GM23338 (cell line): ENCODE measurements around the gene LINGO1.

Experiments
- CREB1 ChIP-seq: fragments of 250-450 bp; sonication (Bioruptor Pico); IDR thresholded peaks from 2 replicates; pipeline ENCODE4 v1.5.0; 2020; ENCODE audit warnings: low read depth, mild to moderate bottlenecking, moderate library complexity
- EZH2 ChIP-seq: fragments of 200-600 bp; sonication (generic); IDR thresholded peaks from one replicate; pipeline ENCODE4 v1.8.0; 2017; ENCODE audit warnings: antibody characterized with exemption, mild to moderate bottlenecking, low read depth; ENCODE audit not compliant: unreplicated experiment
- EZH2phosphoT487 ChIP-seq: fragments of 200-600 bp; sonication (generic); IDR thresholded peaks from one replicate; pipeline ENCODE4 v1.8.1; 2018; ENCODE audit warnings: antibody characterized with exemption; ENCODE audit not compliant: unreplicated experiment
- JUNB ChIP-seq: IDR thresholded peaks from one replicate; pipeline ENCODE4 v1.6.1; 2016; ENCODE audit warnings: antibody characterized with exemption; ENCODE audit not compliant: unreplicated experiment
- NANOG ChIP-seq: IDR thresholded peaks from 2 replicates; pipeline ENCODE4 v1.6.1; 2016; ENCODE audit warnings: antibody characterized with exemption, borderline replicate concordance
- POLR2AphosphoS5 ChIP-seq: IDR thresholded peaks from 2 replicates; pipeline ENCODE4 v1.6.1; 2016; ENCODE audit warnings: antibody characterized with exemption, low read depth
- STAT1 ChIP-seq: IDR thresholded peaks from one replicate; pipeline ENCODE4 v1.6.1; 2016; ENCODE audit warnings: antibody characterized with exemption; ENCODE audit not compliant: unreplicated experiment
- ZNF114 ChIP-seq: fragments of 250-450 bp; sonication (Bioruptor Pico); IDR thresholded peaks from 2 replicates; pipeline ENCODE4 v1.5.0; 2020; ENCODE audit warnings: mild to moderate bottlenecking, moderate library complexity
- ZNF331 ChIP-seq: fragments of 250-450 bp; sonication (Bioruptor Pico); IDR thresholded peaks from 2 replicates; pipeline ENCODE4 v1.5.0; 2020; ENCODE audit warnings: low read depth, mild to moderate bottlenecking, moderate library complexity
- TF ChIP-seq, protein P1 (sequence below), 2 experiments: fragments of 200-600 bp in 1 of 2; sonication (generic) in 1 of 2; conservative IDR thresholded peaks; 2 replicates each; pipeline versions ENCODE4 v1.5.1 to v1.6.1; 2016 to 2017; ENCODE audit warnings: antibody characterized with exemption in 2 of 2, low read depth in 2 of 2, mild to moderate bottlenecking in 2 of 2, moderate library complexity in 1 of 2
- TF ChIP-seq, protein P2 (sequence below): IDR thresholded peaks from 2 replicates; pipeline ENCODE4 v1.6.1; 2016; ENCODE audit warnings: antibody characterized with exemption
- TF ChIP-seq, protein P3 (sequence below): IDR thresholded peaks from one replicate; pipeline ENCODE4 v1.6.1; 2018; ENCODE audit warnings: antibody characterized with exemption; ENCODE audit not compliant: unreplicated experiment

DNA sequence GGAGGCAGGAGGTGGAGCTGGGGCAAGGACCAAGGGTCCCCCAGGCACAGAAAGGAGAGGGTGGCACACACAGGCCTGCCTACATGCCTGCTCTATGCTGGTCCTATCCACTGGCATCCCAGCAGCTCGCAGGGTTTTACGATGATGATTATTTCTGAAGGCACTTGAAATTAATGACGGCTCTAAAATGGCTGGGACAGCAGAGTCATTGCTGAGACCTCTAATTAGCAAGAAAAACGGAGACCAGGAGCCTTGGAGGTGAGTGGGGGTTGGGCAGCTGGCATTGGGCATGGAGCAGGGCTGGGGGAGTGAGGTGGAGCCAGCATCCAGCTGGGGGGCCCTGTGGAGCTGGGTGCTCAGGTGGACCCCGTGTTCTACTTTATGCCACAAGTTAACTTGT is 3.5 kb upstream of the LINGO1 start:
- TF ChIP-seq, protein P1, sequence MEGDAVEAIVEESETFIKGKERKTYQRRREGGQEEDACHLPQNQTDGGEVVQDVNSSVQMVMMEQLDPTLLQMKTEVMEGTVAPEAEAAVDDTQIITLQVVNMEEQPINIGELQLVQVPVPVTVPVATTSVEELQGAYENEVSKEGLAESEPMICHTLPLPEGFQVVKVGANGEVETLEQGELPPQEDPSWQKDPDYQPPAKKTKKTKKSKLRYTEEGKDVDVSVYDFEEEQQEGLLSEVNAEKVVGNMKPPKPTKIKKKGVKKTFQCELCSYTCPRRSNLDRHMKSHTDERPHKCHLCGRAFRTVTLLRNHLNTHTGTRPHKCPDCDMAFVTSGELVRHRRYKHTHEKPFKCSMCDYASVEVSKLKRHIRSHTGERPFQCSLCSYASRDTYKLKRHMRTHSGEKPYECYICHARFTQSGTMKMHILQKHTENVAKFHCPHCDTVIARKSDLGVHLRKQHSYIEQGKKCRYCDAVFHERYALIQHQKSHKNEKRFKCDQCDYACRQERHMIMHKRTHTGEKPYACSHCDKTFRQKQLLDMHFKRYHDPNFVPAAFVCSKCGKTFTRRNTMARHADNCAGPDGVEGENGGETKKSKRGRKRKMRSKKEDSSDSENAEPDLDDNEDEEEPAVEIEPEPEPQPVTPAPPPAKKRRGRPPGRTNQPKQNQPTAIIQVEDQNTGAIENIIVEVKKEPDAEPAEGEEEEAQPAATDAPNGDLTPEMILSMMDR (conservative IDR thresholded peaks at IDR 0.05; ENCODE audit: low read depth in 2 of 2): no peak
- TF ChIP-seq, protein P2, sequence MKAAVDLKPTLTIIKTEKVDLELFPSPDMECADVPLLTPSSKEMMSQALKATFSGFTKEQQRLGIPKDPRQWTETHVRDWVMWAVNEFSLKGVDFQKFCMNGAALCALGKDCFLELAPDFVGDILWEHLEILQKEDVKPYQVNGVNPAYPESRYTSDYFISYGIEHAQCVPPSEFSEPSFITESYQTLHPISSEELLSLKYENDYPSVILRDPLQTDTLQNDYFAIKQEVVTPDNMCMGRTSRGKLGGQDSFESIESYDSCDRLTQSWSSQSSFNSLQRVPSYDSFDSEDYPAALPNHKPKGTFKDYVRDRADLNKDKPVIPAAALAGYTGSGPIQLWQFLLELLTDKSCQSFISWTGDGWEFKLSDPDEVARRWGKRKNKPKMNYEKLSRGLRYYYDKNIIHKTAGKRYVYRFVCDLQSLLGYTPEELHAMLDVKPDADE: no peak
- TF ChIP-seq POLR2AphosphoS5 (no peak), EZH2 (no peak), NANOG (no peak), ZNF331 (CRISPR knock-in tag) (no peak), JUNB (no peak), EZH2phosphoT487 (no peak), STAT1 (no peak), CREB1 (CRISPR knock-in tag) (no peak), ZNF114 (CRISPR knock-in tag) (no peak)
- TF ChIP-seq, protein P3, sequence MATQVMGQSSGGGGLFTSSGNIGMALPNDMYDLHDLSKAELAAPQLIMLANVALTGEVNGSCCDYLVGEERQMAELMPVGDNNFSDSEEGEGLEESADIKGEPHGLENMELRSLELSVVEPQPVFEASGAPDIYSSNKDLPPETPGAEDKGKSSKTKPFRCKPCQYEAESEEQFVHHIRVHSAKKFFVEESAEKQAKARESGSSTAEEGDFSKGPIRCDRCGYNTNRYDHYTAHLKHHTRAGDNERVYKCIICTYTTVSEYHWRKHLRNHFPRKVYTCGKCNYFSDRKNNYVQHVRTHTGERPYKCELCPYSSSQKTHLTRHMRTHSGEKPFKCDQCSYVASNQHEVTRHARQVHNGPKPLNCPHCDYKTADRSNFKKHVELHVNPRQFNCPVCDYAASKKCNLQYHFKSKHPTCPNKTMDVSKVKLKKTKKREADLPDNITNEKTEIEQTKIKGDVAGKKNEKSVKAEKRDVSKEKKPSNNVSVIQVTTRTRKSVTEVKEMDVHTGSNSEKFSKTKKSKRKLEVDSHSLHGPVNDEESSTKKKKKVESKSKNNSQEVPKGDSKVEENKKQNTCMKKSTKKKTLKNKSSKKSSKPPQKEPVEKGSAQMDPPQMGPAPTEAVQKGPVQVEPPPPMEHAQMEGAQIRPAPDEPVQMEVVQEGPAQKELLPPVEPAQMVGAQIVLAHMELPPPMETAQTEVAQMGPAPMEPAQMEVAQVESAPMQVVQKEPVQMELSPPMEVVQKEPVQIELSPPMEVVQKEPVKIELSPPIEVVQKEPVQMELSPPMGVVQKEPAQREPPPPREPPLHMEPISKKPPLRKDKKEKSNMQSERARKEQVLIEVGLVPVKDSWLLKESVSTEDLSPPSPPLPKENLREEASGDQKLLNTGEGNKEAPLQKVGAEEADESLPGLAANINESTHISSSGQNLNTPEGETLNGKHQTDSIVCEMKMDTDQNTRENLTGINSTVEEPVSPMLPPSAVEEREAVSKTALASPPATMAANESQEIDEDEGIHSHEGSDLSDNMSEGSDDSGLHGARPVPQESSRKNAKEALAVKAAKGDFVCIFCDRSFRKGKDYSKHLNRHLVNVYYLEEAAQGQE: no peak
